Measurements from ENCODE around the gene ADGRV1. TPM values are rescaled to one million over a fixed set of nuclear protein-coding genes. Genes with fewer than 3 reads are reported as not detected.
A peak's percentile ranks its signal among the peaks of the same experiment; 100 is the strongest.

The ADGRV1 gene
- total RNA-seq, 1 experiment from 2014 or later, result 6.8 TPM

- Histone ChIP-seq H3K27ac (ENCODE audit: low read depth, low read length, poor library complexity, severe bottlenecking) (no peak overlapping the region), H3K36me3 (ENCODE audit: insufficient read depth, low read length, poor library complexity, severe bottlenecking) (no peaks in the 10 kb centered on the region), H3K4me1 (ENCODE audit: insufficient read depth, low read length, poor library complexity, severe bottlenecking) (no peaks in the 10 kb centered on the region), H3K27me3 (replicated peaks; ENCODE audit: insufficient read depth, low read depth, low read length, poor library complexity) (peaks cover 32% of the 10 kb centered on the region), H3K4me3 (ENCODE audit: low read depth, low read length, poor library complexity, severe bottlenecking) (no peak overlapping the region), H3K9me3 (ENCODE audit: low read depth, low read length, poor library complexity, severe bottlenecking) (no peaks in the 10 kb centered on the region)
- BruUV-seq (replicated peaks), result no TSS peak
- ChIA-PET POLR2A (ENCODE audit: low non-redundant PET) (no interaction called here), CTCF (no interaction called here)
- intact Hi-C loops (cut with micrococcal nuclease; ENCODE audit: unreplicated experiment), result no loop called here
- no peak for DNase-seq (ENCODE audit: low spot score)
- TF ChIP-seq EZH2 (IDR thresholded peaks at IDR 0.05; ENCODE audit: borderline replicate concordance, low read depth, low read length, poor library complexity, severe bottlenecking), result no peak
- TF ChIP-seq, protein P1, sequence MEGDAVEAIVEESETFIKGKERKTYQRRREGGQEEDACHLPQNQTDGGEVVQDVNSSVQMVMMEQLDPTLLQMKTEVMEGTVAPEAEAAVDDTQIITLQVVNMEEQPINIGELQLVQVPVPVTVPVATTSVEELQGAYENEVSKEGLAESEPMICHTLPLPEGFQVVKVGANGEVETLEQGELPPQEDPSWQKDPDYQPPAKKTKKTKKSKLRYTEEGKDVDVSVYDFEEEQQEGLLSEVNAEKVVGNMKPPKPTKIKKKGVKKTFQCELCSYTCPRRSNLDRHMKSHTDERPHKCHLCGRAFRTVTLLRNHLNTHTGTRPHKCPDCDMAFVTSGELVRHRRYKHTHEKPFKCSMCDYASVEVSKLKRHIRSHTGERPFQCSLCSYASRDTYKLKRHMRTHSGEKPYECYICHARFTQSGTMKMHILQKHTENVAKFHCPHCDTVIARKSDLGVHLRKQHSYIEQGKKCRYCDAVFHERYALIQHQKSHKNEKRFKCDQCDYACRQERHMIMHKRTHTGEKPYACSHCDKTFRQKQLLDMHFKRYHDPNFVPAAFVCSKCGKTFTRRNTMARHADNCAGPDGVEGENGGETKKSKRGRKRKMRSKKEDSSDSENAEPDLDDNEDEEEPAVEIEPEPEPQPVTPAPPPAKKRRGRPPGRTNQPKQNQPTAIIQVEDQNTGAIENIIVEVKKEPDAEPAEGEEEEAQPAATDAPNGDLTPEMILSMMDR (conservative IDR thresholded peaks at IDR 0.05; ENCODE audit: low read depth, low read length), result no peak
Measured at GRCh38 chr5:90557391-90557790, 1.2 kb upstream of the ADGRV1 start.

- Histone ChIP-seq H3K4me3 (ENCODE audit: low read depth, low read length, poor library complexity, severe bottlenecking) (peak overlapping the region; percentile 40), H3K27me3 (replicated peaks; ENCODE audit: insufficient read depth, low read depth, low read length, poor library complexity) (peaks cover 32% of the 10 kb centered on the region), H3K4me1 (ENCODE audit: insufficient read depth, low read length, poor library complexity, severe bottlenecking) (no peaks in the 10 kb centered on the region), H3K9me3 (ENCODE audit: low read depth, low read length, poor library complexity, severe bottlenecking) (no peaks in the 10 kb centered on the region), H3K36me3 (ENCODE audit: insufficient read depth, low read length, poor library complexity, severe bottlenecking) (no peaks in the 10 kb centered on the region), H3K27ac (ENCODE audit: low read depth, low read length, poor library complexity, severe bottlenecking) (no peak overlapping the region)
- TF ChIP-seq, protein P1 (conservative IDR thresholded peaks at IDR 0.05; ENCODE audit: low read depth, low read length), result no peak
- no peak for TF ChIP-seq EZH2 (IDR thresholded peaks at IDR 0.05; ENCODE audit: borderline replicate concordance, low read depth, low read length, poor library complexity, severe bottlenecking)
- intact Hi-C loops (cut with micrococcal nuclease; ENCODE audit: unreplicated experiment), result no loop called here
- no TSS peak for BruUV-seq (replicated peaks)
- DNase-seq (ENCODE audit: low spot score), result no peak
- ChIA-PET POLR2A (ENCODE audit: low non-redundant PET) (no interaction called here), CTCF (no interaction called here)
Measured at GRCh38 chr5:90557871-90558270, 726 bp upstream of the ADGRV1 start.

DNA sequence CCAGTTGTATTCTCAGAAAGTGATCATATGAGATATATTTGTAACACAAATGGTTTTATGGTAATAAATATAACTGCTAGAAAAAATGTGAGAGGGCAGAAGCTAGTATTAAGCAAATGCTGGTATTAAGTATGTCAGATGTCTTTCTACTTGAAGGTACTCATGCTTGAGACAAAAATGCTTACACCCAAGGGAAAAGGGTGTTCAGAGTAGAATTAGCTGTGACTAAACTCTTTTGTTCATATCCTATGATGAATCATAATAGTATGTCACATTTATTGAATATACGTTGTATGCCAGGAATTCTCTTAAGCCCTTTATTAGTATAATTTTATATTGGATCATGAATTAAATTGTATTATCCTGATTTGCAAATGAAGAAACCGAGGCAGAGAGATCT is 2.2 kb downstream of the ADGRV1 start:
- H3K27me3 ChIP-seq (replicated peaks; ENCODE audit: insufficient read depth, low read depth, low read length, poor library complexity), result peaks cover 30% of the 10 kb centered on the region
- BruUV-seq (replicated peaks), result no TSS peak

More for the DNA sequence above, 2.2 kb downstream of the ADGRV1 start:
- peak; percentile 53 for DNase-seq (ENCODE audit: low spot score)
- intact Hi-C loops (cut with micrococcal nuclease; ENCODE audit: unreplicated experiment), result no loop called here
- TF ChIP-seq EZH2 (IDR thresholded peaks at IDR 0.05; ENCODE audit: borderline replicate concordance, low read depth, low read length, poor library complexity, severe bottlenecking), result no peak
- TF ChIP-seq, protein P1 (conservative IDR thresholded peaks at IDR 0.05; ENCODE audit: low read depth, low read length), result no peak
- ChIA-PET POLR2A (ENCODE audit: low non-redundant PET) (no interaction called here), CTCF (no interaction called here)
- H3K4me3 ChIP-seq (ENCODE audit: low read depth, low read length, poor library complexity, severe bottlenecking), result no peak overlapping the region
- H3K9me3 ChIP-seq (ENCODE audit: low read depth, low read length, poor library complexity, severe bottlenecking), result no peaks in the 10 kb centered on the region
- H3K27ac ChIP-seq (ENCODE audit: low read depth, low read length, poor library complexity, severe bottlenecking), result no peak overlapping the region
- H3K4me1 ChIP-seq (ENCODE audit: insufficient read depth, low read length, poor library complexity, severe bottlenecking), result no peaks in the 10 kb centered on the region
- no peaks in the 10 kb centered on the region for H3K36me3 ChIP-seq (ENCODE audit: insufficient read depth, low read length, poor library complexity, severe bottlenecking)

Measured in A673 (cell line).